Measurements from ENCODE around the gene TRIP13.

GRCh38 chr5:959581-960531, 67.2 kb downstream of the TRIP13 start:
- TF ChIP-seq POLR2A (IDR thresholded peaks at IDR 0.05; ENCODE audit: low read depth, low read length) (no peak), POLR2AphosphoS5 (IDR thresholded peaks at IDR 0.05; ENCODE audit: low read depth, low read length) (no peak), TAF1 (IDR thresholded peaks at IDR 0.05; ENCODE audit: borderline replicate concordance, low read depth, low read length) (no peak)
